GM12874 (cell line): ENCODE measurements around the gene IFITM2.

ENCODE experiments used
- CTCF ChIP-seq: IDR thresholded peaks from 2 replicates; pipeline ENCODE4 v1.5.1; 2011; ENCODE audit warnings: low read depth, mild to moderate bottlenecking, control low read depth, low read length, moderate library complexity; ENCODE audit not compliant: insufficient read depth

The IFITM2 gene

DNA sequence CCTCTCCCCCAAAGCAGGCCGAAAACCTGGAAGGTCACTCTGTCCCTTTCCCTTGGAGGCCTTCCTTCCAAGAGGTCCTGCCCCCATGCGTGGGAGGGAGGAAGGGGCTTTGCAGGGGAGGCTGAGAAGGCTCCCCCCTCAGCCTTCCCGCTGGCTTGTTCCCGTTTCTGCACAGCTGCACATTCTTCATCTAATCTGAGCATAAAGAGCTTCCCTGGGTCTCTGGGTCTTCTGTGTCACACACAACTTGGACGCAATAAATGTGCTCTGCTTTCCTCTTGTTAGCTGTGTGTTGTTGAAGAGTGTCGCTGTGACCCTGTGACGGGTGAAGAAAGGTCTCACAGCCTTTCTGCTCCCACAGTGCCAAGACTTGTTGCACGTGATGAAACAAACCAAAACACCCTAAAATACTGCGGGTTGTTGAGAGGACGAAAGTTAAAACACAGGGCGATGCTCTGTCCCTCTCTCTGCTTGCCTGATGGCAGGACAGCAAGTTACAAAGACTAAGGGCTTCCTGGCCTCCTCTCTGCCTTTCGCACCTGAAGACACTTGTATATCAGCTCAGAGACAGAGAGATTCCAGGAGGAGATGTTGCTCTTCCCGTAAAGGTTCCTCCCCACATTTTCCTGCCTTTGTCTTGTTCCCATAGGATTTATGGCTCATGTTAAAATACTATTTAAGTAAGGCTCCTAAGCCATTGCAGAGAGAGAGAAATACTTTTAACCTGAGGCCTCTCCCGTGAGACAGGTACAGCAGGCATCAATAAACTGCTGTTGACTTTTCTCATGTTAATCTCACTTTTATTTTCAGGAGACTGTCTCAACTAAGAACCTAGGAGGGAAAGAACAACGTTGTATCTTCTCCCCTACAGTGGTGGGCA, 28.4 kb downstream of the IFITM2 start:
- TF ChIP-seq CTCF, result no peak

DNA sequence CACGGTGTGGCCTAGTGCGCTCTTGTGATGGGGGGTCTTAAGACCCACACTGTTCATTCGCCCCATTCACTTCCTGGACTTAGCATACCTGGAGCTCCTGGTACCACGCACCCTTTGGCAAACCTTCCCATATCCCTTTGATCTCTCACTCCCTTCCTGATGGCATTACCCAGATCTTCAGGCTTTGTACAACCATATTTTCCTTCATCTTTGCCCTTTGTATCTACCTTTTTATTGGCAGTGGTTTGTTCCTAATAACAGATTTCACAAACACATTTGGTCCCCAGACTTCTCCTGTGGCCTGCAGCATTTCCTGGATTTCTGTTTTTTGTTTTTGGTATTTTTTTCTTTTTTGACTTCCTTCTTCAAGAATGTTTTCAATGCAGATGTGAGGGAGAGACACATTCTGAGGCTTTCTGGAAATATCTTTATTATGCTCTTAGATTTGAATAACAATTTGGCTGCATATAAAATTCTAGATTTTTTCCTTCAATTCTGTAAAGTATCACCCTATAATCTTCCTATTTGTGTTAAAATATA, 29.1 kb downstream of the IFITM2 start:
- TF ChIP-seq CTCF, result no peak

GRCh38 chr11:337711-338110, 30.1 kb downstream of the IFITM2 start:
- TF ChIP-seq CTCF, result no peak

DNA sequence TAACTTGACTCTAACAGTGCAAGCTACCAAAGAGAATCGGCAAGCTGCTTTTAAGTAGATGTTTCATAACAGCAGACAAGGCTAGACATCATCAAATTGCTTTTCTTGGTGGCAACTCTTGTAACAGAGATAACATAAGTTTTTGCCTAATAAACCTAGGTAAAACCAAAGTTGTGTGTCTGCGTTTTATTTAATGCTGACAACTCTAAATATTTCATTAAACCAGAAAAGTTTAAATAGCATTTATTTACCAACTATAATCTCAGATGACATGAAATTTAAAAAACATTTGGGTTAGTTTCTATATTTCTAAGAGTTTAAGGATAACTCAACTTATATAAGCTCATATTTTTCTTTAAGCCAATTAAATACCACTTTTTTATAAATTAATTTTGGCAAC, 32.3 kb downstream of the IFITM2 start:
- no peak for TF ChIP-seq CTCF

DNA sequence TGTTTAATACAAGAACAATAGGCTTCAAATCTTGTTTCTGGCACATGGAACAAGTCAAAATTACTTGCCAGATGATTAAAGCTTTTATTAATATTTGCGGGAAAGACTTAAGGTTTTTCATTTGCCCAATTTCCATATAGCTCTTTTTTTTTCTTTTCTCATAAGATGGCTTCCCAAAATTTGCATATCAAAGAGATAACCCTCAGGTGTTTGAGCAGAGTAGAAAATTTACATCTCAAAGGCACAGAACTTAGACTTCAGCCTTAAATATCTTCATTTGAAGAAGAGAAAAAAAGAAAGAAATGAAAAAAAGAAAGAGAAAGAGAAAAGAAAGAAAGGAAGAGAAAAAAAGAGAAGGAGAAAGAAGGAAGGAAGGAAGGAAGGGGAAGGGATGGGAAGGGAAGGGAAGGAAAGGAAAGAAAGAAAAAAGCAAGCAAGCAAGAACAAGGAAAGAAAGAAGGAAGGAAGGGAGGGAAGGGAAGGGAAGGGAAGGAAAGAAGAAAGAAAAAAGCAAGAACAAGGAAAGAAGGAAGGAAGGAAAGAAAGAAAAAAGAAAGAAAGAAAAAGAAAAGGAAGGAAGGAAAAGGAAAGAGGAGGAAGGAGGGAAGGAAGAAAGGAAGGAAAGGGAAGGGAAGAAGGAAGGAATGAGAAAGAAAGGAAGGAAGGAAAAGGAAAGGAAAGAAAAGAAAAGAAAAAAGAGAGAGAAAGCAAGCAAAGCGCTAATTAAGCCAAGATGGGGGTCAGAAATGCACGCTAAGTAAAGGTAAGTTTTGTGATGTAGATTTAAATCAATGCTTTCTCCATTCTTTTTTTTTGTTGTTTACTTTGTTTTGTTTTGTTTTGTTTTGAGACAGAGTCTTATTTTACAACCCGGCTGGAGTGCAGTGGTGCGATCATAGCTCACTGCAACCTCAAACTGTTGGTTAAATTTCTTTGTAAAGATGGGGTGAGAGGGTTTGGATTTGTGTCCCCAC, 33.2 kb downstream of the IFITM2 start:
- no peak for TF ChIP-seq CTCF

DNA sequence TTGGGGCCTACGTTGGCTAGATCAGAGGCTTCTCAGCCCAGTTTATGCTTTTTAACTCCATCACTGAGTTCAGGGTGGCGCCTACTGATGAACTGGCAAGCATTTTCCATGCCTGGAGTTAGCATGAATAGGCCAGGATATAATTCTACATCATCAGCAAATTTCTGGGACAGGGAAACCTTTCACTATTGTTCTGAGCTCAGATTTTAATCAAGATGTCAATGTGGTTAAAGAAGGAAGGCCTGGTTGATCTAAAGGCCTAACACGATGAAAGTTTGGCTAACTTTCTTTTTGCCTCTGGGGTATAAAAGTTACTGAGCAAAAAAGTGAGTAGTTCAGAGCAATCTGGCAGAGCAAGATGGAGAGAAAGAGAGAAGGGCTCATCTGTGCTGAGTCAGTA, 34.7 kb downstream of the IFITM2 start:
- TF ChIP-seq CTCF, result no peak

- no peak for TF ChIP-seq CTCF
Measured at GRCh38 chr11:344836-345578, 37.4 kb downstream of the IFITM2 start.
